OCI-LY1 (cell line): ENCODE measurements around the gene IL13RA2.

ENCODE experiments used
- H2AFZ ChIP-seq: fragments of 200-600 bp; sonication (generic), shearing (Covaris generic); 2 replicates; pipeline ENCODE4 v1.6.0; 2014; ENCODE audit warnings: antibody characterized with exemption, mild to moderate bottlenecking, low read length
- H3F3A ChIP-seq: fragments of 200-600 bp; sonication (generic), shearing (Covaris generic); 2 replicates; pipeline ENCODE4 v1.6.0; 2014; ENCODE audit warnings: mild to moderate bottlenecking, antibody characterized with exemption, low read length, moderate library complexity; ENCODE audit not compliant: insufficient read depth
- H3K27ac ChIP-seq: fragments of 200-600 bp; sonication (generic); 2 replicates; pipeline ENCODE4 v1.5.1; 2014; ENCODE audit warnings: low read length, mixed run types, mild to moderate bottlenecking, low read depth; ENCODE audit not compliant: poor library complexity, severe bottlenecking
- H3K27me3 ChIP-seq: fragments of 200-600 bp; sonication (generic); 2 replicates; pipeline ENCODE4 v1.6.0; 2014; ENCODE audit warnings: antibody characterized with exemption, mild to moderate bottlenecking, low read length, moderate library complexity; ENCODE audit not compliant: insufficient read depth
- H3K36me3 ChIP-seq: fragments of 200-600 bp; sonication (generic); 2 replicates; pipeline ENCODE4 v1.6.1; 2014; ENCODE audit warnings: mild to moderate bottlenecking, antibody characterized with exemption, low read length, moderate library complexity, mixed read lengths; ENCODE audit not compliant: insufficient read depth
- H3K4me1 ChIP-seq: fragments of 200-600 bp; sonication (generic); 2 replicates; pipeline ENCODE4 v1.5.1; 2014; ENCODE audit warnings: mild to moderate bottlenecking, low read length, moderate library complexity; ENCODE audit not compliant: insufficient read depth, severe bottlenecking
- H3K4me2 ChIP-seq: fragments of 200-600 bp; sonication (generic), shearing (Covaris generic); 2 replicates; pipeline ENCODE4 v1.6.1; 2014; ENCODE audit warnings: low read length
- H3K4me3 ChIP-seq: fragments of 200-600 bp; sonication (generic); 2 replicates; pipeline ENCODE4 v1.5.1; 2014; ENCODE audit warnings: low read length, low read depth, mild to moderate bottlenecking, mixed read lengths; ENCODE audit not compliant: poor library complexity, severe bottlenecking
- H3K79me2 ChIP-seq: fragments of 200-600 bp; shearing (Covaris generic); 2 replicates; pipeline ENCODE4 v1.6.1; 2016; ENCODE audit warnings: mixed run types, low read length, mixed read lengths; ENCODE audit not compliant: insufficient read depth
- H3K9ac ChIP-seq: fragments of 200-600 bp; sonication (generic), shearing (Covaris generic); 2 replicates; pipeline ENCODE4 v1.6.1; 2014; ENCODE audit warnings: mild to moderate bottlenecking, low read length, mixed read lengths
- H3K9me2 ChIP-seq: fragments of 200-600 bp; sonication (generic), shearing (Covaris generic); 2 replicates; pipeline ENCODE4 v1.6.1; 2014; ENCODE audit warnings: low read depth, mild to moderate bottlenecking, low read length, mixed read lengths
- H3K9me3 ChIP-seq: fragments of 200-600 bp; shearing (Covaris generic); 2 replicates; pipeline ENCODE4 v1.6.1; 2014; ENCODE audit warnings: low read length, mixed read lengths
- H4K20me1 ChIP-seq: fragments of 200-600 bp; sonication (generic), shearing (Covaris generic); 2 replicates; pipeline ENCODE4 v1.6.0; 2016; ENCODE audit warnings: mild to moderate bottlenecking, low read length; ENCODE audit not compliant: insufficient read depth
- EZH2 ChIP-seq: fragments of 200-600 bp; sonication (generic), shearing (Covaris generic); IDR thresholded peaks from 2 replicates; pipeline ENCODE4 v1.8.0; 2017; ENCODE audit warnings: borderline replicate concordance, mixed run types, mild to moderate bottlenecking, antibody characterized with exemption, low read length, moderate library complexity, mixed read lengths
- TF ChIP-seq, protein P1 (sequence below): fragments of 200-600 bp; sonication (generic), shearing (Covaris generic); IDR thresholded peaks from 2 replicates; pipeline ENCODE4 v1.5.1; 2017; ENCODE audit warnings: mild to moderate bottlenecking, antibody characterized with exemption, low read length, moderate library complexity, mixed read lengths

Gene IL13RA2

DNA sequence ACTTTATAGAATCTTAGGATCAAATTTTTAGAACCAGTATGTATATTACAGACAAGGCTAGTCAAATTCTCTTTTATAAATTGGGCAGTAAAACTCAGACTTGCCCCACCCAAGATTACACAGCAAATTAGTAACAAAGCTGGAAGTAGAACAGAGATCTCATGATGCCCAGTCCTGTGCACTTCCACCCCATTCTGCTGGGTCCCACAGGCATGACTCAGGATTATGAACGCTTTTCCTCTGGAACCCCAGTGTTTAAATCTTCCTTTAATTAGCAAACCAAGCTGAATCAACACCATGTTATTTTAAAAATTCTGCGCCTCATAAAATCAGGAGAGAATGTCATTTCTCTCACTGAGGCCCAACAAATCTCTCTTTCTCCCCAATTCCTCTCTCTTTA, 1.5 kb upstream of the IL13RA2 start:
- H3K27ac ChIP-seq: no peak overlapping the region
- TF ChIP-seq, protein P1, sequence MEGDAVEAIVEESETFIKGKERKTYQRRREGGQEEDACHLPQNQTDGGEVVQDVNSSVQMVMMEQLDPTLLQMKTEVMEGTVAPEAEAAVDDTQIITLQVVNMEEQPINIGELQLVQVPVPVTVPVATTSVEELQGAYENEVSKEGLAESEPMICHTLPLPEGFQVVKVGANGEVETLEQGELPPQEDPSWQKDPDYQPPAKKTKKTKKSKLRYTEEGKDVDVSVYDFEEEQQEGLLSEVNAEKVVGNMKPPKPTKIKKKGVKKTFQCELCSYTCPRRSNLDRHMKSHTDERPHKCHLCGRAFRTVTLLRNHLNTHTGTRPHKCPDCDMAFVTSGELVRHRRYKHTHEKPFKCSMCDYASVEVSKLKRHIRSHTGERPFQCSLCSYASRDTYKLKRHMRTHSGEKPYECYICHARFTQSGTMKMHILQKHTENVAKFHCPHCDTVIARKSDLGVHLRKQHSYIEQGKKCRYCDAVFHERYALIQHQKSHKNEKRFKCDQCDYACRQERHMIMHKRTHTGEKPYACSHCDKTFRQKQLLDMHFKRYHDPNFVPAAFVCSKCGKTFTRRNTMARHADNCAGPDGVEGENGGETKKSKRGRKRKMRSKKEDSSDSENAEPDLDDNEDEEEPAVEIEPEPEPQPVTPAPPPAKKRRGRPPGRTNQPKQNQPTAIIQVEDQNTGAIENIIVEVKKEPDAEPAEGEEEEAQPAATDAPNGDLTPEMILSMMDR: no peak
- TF ChIP-seq EZH2: no peak

DNA sequence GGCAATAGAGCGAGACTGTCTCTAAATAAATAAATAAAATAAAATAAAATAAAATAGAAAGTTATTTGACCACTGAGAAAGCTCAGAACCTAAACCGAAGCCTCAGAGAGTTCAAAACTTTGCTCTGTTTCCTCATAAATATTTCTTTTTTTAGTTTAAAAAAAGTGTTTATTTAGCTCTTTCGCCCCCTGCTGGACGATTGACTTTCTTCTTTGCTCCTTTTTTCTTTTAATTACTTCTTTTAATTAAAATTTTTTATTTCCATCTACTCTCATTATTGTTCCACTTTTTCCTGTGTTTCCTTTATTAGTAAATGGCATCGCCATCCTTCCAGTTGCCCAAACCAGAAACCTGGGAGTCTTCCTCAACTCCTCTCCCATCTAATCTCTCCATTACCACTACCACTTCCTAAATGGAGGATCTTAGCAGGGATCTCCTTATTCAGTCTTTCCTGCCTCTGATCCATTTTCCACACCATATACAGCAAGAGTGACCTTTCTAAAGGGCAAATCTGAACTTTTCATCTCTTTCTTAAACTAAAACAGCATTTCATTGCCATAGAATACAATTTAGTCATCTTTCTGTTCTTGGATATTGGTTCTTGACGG, 728 bp upstream of the IL13RA2 start:
- no peaks in the 10 kb centered on the region for H4K20me1 ChIP-seq
- no peaks in the 10 kb centered on the region for H3K27me3 ChIP-seq
- TF ChIP-seq, protein P1: no peak
- no peak for TF ChIP-seq EZH2
- no peaks in the 10 kb centered on the region for H3K9me2 ChIP-seq
- H2AFZ ChIP-seq: no peak overlapping the region
- no peaks in the 10 kb centered on the region for H3K79me2 ChIP-seq
- no peaks in the 10 kb centered on the region for H3F3A ChIP-seq
- H3K9me3 ChIP-seq: no peaks in the 10 kb centered on the region
- H3K4me3 ChIP-seq: no peak overlapping the region
- no peak overlapping the region for H3K4me2 ChIP-seq
- H3K4me1 ChIP-seq: no peaks in the 10 kb centered on the region
- H3K27ac ChIP-seq: no peak overlapping the region
- no peak overlapping the region for H3K9ac ChIP-seq
- H3K36me3 ChIP-seq: no peaks in the 10 kb centered on the region

More for the DNA sequence above, 1.5 kb upstream of the IL13RA2 start:
- Histone ChIP-seq H3F3A (no peaks in the 10 kb centered on the region), H3K4me3 (no peak overlapping the region), H3K79me2 (no peaks in the 10 kb centered on the region), H3K4me1 (no peaks in the 10 kb centered on the region), H3K4me2 (no peak overlapping the region), H2AFZ (no peak overlapping the region), H3K9me2 (no peaks in the 10 kb centered on the region), H3K36me3 (no peaks in the 10 kb centered on the region), H4K20me1 (no peaks in the 10 kb centered on the region), H3K9ac (no peak overlapping the region), H3K9me3 (no peaks in the 10 kb centered on the region), H3K27me3 (no peaks in the 10 kb centered on the region)

DNA sequence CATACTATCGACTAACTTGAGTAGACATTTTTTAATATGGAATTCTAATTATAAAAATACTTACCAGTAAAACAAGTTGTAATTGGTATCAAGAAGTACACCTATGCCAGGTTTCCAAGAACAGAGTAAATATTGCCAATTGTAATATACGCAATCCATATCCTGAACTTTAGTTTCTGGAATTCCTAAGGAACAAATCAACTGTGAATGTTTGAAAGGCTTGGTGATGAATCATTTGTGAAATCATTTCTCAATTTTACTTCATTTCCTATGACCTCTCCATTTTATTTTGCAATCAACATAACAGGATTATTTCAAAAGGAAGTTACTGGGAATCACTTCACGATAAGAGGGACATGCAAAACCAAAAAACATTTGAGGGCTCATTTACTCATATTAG, 3.7 kb downstream of the IL13RA2 start:
- H3F3A ChIP-seq: no peaks in the 10 kb centered on the region
- H3K9me3 ChIP-seq: no peaks in the 10 kb centered on the region
- no peaks in the 10 kb centered on the region for H4K20me1 ChIP-seq
- no peak overlapping the region for H3K9ac ChIP-seq
- TF ChIP-seq EZH2: no peak
- TF ChIP-seq, protein P1: no peak
- H3K27ac ChIP-seq: no peak overlapping the region
- H3K36me3 ChIP-seq: no peaks in the 10 kb centered on the region
- no peak overlapping the region for H3K4me2 ChIP-seq
- H3K79me2 ChIP-seq: no peaks in the 10 kb centered on the region
- H3K4me1 ChIP-seq: no peaks in the 10 kb centered on the region
- H3K9me2 ChIP-seq: no peaks in the 10 kb centered on the region
- no peaks in the 10 kb centered on the region for H3K27me3 ChIP-seq
- H2AFZ ChIP-seq: no peak overlapping the region
- no peak overlapping the region for H3K4me3 ChIP-seq
